ENCODE data around the gene MTMR6. TPM values are rescaled to one million over a fixed set of nuclear protein-coding genes. Genes with fewer than 3 reads are reported as not detected.

MTMR6 gene
- total RNA-seq, 2 experiments from 2014 or later, result 17.5 to 20.1 TPM

- Mint-ChIP-seq H3K9me3 (no peaks in the 10 kb centered on the region), H3K27me3 (peaks cover 12% of the 10 kb centered on the region), H3K4me3 (no peak overlapping the region), H3K4me1 (no peaks in the 10 kb centered on the region), H3K27ac (no peak overlapping the region), H3K36me3 (no peaks in the 10 kb centered on the region)
- ATAC-seq (ENCODE audit: low read depth), result no peak
- POLR2A ChIA-PET, result no interaction called here
- no peak for DNase-seq
Observed at GRCh38 chr13:25196971-25197370, 90.3 kb downstream of the MTMR6 start.

Other genes with a start within 250 kb of the MTMR6 start
- gene PABPC3, start 191.4 kb downstream of the MTMR6 start, total RNA-seq, result under 1 TPM; 0.42 to 0.65 TPM
- not detected for gene AMER2, start 115.2 kb downstream of the MTMR6 start, total RNA-seq
- gene NUP58, start 14.1 kb upstream of the MTMR6 start, total RNA-seq, result 10 to 100 TPM; 70.1 to 83.0 TPM
- gene ATP8A2, start 84.5 kb upstream of the MTMR6 start, total RNA-seq, result 1 to 10 TPM; 1.4 to 1.7 TPM